ENCODE measurements around the gene LITAFD.
"Not testable (repeated sequence)": the region's sequence is repeated elsewhere in the genome, so short reads cannot be mapped to it uniquely, and the experiment has no call there.

Gene LITAFD

GRCh38 chr16:8882041-8882617 lies at the start of gene LITAFD:
TSS of gene LITAFD (plus strand) at chr16:8882351. CDS start at chr16:8884356, 2,005 bp downstream.
- no peak for DNase-seq

GRCh38 chr16:8832717-8833105 lies 49.4 kb upstream of the LITAFD start:
- DNase-seq: no peak

GRCh38 chr16:8836797-8837196 lies 45.4 kb upstream of the LITAFD start:
- DNase-seq: not testable (repeated sequence)

GRCh38 chr16:8837594-8837993 lies 44.6 kb upstream of the LITAFD start:
- not testable (repeated sequence) for DNase-seq

- not testable (repeated sequence) for DNase-seq
Measured at GRCh38 chr16:8842016-8842415, 40.1 kb upstream of the LITAFD start.

- not testable (repeated sequence) for DNase-seq
Measured at GRCh38 chr16:8843296-8843695, 38.9 kb upstream of the LITAFD start.

GRCh38 chr16:8845699-8846298 lies 36.4 kb upstream of the LITAFD start:
- DNase-seq: no peak

GRCh38 chr16:8846401-8846932 lies 35.7 kb upstream of the LITAFD start:
- DNase-seq: no peak

GRCh38 chr16:8847145-8847544 lies 35.0 kb upstream of the LITAFD start:
- DNase-seq: no peak

- no peak for DNase-seq
Measured at GRCh38 chr16:8847623-8848022, 34.5 kb upstream of the LITAFD start.

- no peak for DNase-seq
Measured at GRCh38 chr16:8848231-8848938, 33.8 kb upstream of the LITAFD start.

- DNase-seq: peak; percentile 84
Measured at GRCh38 chr16:8848939-8849391, 33.2 kb upstream of the LITAFD start.

- no peak for DNase-seq
Measured at GRCh38 chr16:8849411-8850011, 32.6 kb upstream of the LITAFD start.

GRCh38 chr16:8850279-8850885 lies 31.8 kb upstream of the LITAFD start:
- peak; percentile 87 for DNase-seq

GRCh38 chr16:8851761-8852403 lies 30.3 kb upstream of the LITAFD start:
- no peak for DNase-seq

- DNase-seq: no peak
Measured at GRCh38 chr16:8852534-8852933, 29.6 kb upstream of the LITAFD start.

- no peak for DNase-seq
Measured at GRCh38 chr16:8853150-8853549, 29.0 kb upstream of the LITAFD start.

GRCh38 chr16:8853611-8854010 lies 28.5 kb upstream of the LITAFD start:
- DNase-seq: no peak

- no peak for DNase-seq
Measured at GRCh38 chr16:8854298-8854948, 27.7 kb upstream of the LITAFD start.

GRCh38 chr16:8855051-8855786 lies 26.9 kb upstream of the LITAFD start:
- no peak for DNase-seq

GRCh38 chr16:8855972-8856371 lies 26.2 kb upstream of the LITAFD start:
- DNase-seq: no peak
